Glomerular visceral epithelial cell (primary cell): ENCODE data around the gene RAD51.
A peak's percentile ranks its signal among the peaks of the same experiment; 100 is the strongest.

Source experiments
- DNase-seq: peaks from one replicate; pipeline ENCODE4 v3.0.0-alpha.2; 2016; ENCODE audit errors: extremely low spot score

RAD51 gene

DNA sequence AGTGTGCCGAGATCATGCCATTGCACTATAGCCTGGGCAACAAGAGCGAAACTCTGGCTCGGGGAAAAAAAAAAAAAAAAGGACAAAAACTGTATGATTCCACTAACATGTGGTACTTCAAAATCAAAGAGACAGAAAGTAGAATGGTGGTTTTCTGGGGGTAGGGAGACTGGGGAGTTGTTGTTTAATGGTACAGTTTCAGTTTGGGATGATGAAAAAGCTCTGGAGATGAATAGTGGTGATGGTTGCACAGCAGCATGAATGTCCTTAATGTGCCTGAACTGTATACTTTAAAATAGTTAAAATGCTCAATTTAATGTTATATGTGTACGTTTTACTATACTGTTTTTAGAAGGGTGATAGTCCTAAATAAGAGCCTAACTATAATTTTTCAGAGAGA, 27.4 kb downstream of the RAD51 start:
- DNase-seq = no peak

DNA sequence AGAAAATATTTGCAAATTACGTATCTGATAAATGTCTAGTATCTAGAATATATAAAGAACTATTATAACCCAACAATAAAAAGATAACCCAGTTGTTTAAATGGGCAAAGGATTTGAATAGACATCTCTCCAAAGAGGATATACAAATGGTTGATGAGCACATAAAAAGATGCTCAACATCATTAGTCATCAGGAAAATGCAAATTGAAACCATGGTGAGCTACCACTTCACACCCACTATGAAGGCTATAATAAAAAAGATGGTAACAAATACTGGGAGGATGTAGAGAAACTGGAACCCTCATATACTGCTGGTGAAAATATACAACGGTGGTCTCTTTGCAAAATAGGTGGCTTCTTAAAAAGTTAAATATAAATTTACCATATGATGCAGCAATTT, 28.0 kb downstream of the RAD51 start:
- DNase-seq = no peak

DNA sequence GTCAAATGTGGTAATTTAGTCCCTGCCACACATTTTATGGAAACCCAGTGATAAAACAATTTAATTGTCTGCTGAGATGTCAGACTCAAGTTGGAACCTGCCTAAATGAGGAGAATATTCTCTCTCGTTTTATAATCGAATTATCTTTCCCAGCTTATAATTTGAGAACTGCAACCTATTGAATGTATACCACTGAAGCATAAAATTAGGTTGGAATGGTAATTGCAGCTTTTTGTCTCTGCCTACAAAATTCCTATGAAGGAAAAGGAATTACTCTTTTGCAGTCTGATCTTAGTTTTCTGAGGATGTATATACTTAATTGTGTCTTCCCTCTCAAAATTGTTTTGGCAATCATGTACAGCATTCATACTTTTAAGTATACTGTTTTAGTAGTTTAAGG, 28.9 kb downstream of the RAD51 start:
- DNase-seq = no peak

DNA sequence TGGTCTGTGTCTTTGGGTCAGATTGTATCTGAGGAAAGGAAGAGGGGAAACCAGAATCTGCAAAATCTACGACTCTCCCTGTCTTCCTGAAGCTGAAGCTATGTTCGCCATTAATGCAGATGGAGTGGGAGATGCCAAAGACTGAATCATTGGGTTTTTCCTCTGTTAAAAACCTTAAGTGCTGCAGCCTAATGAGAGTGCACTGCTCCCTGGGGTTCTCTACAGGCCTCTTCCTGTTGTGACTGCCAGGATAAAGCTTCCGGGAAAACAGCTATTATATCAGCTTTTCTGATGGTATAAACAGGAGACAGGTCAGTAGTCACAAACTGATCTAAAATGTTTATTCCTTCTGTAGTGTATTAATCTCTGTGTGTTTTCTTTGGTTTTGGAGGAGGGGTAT, 36.1 kb downstream of the RAD51 start:
- DNase-seq = no peak

DNA sequence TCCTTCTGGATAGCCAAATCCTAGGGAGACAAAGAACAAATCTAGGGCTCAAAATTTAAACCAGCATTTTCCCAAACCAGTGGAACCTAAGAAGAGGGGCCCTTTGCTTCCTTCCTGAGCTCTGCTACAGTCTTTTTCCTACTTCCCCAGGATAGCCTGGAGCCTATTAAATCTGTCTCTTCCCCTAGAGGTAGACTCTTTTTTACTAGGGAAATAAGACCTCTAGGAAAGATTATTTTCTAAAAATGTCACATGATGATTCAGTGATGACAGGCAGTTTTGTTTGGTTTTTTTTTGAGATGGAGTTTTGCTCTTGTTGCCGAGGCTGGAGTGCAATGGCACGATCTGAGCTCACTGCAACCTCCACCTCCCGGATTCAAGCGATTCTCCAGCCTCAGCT, 41.6 kb downstream of the RAD51 start:
- DNase-seq = no peak

DNA sequence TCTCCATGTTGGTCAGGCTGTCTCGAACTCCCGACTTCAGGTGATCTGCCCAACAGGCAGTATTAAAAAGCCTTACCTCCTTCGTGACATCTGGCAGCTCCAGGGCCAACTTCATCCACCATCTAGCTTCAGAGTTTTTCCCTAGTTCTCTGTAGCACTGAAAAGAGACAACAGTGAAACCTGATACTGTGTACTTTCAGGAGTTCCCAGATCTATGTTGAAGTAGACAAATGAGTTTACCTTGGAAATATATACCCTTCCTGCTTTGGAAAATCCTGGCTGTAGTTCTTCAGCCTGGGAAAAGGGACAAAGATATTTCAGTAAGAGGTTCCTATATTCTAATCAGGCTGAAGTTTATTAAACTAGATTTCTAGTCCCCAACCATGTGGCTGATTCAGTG, 42.1 kb downstream of the RAD51 start:
- no peak for DNase-seq

DNA sequence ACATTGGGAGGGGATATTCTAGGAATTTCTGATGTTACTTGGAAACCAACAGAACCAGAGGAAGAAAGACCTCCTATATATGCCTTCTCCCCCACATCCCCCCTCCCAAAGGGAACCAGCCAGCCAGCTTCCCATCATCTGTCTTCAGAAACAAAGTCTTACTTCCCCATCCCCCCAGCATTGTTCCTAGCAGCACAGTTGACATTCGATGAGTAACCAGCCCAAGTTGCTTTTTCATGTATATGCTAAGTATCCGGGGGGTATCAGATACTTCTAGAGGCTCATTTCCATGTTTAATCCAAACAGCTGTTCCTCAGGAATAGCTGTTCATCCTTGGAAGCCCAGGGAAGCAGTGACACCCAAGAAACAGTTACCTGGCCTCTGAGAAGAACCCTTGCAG, 44.1 kb downstream of the RAD51 start:
- no peak for DNase-seq

DNA sequence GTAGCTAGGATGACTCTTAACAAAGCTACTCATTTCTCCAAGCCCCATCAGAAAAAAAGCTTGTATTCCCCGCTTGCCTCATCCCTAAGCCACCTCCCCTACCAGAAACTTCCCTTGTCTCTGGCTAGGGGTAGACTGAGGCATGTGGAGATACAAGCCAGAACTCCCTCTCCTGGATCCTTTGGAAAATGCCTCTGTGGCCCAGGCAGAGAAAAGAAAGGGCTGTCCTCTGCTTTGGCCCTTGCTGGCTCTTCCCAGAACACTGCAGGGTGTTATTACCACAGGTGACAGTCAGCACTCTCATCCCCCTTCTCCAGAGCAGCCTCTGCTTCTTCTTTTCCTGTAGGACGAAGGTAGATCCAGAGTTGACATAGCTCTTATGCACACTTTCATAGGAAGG, 44.9 kb downstream of the RAD51 start:
- no peak for DNase-seq

DNA sequence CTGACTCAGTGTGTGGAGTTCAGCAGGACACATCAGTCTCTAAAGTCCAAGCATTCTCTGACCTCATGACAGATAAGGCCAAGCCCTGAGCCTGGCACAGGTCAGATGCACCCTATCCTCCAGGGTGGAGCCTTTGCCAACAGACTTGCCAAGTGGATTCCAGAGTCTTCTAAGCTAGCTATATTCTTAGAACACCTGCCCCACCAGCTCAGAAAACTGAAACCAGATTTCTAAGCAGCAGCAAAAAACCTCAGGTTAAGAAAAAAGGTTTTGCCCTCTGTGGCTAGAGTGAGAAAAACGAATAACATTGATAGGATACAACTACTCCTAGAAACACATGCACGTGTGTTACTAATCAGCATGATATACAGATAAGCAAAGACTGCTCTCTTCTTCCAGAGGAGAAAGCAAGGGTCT, 48.5 kb downstream of the RAD51 start:
- DNase-seq = no peak

DNA sequence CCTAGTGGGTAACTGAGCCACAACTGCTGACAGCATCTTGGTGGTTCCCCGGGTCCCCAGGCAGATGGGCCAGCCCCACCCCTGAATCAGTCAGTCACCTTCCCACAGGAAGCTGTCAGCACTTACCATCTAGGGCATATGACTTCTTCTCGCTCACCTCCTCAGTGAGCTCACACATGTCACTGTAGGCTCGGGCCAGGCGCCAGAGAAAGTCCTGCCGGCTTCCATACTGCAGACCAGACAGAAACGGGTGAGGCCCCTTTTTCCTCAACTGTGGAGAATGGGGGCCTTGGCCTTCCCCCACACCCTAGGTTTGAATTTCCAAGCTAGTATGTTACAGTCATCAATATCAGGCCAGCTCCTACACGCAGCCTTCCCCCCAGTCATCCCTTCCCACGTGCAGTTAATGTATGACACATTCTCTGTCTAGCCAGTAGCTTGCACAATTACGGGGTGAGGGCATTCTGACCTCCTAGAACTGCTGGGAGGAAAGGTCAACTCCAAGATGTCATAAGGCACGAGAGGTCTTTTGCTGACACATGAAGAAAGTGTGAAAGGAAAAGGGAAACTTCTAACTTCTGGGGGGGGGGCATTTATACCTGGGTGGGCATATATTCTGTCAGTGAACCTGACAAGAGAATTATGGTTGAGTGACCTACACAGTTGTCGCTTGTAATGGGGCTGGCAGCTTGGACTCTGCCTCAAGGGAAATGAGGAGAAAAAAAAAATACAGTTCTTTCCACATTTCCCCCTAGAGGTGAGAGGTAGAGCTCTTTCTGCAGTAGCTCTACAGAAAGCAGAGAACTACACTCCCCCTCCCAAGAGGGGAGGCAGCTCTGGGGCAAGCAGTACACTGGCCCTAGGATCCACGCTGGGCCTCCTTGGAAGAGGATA, 49.2 kb downstream of the RAD51 start:
- DNase-seq = peak; percentile 68

DNA sequence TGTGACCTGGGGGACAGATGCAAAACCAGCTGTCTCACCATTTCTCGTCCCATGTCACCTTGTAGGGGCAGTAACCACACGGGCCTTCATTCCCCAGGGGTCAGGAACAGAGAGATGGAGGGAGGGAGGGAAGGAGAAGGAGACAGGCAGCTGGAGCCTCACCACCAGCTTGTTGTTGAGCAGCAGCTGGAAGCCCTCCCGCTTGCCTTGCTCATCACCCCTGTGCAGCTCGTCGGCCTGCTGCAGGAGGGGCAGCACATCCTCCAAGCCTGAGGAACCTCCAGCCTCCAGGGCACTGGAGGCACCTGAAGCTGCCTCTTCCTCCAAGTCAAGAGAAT, 49.8 kb downstream of the RAD51 start:
- DNase-seq = no peak

DNA sequence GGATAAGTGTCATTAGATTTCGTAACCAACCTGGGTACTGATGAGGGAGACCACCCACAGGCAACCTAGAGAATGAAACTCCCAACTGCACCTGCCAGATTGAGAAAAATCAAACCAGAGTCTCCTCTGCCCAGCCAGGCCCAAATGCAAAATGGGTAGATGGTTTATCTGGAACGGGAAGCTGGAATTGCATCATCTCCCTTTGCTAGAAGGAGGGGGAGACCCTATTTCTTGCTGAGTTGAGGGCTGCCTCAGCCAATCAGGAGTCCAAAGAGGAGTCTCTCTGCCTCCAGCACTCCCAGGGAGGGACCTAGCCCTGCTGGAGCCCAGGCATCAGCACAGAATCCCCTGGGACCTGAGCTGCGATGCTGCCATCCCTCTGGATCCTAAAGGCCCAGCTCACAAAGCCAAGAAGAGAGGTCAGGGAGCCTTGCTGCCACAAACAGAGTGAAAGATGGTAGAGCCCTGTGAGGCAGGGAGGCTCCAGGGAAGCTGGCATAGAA, 52.0 kb downstream of the RAD51 start:
- no peak for DNase-seq

DNA sequence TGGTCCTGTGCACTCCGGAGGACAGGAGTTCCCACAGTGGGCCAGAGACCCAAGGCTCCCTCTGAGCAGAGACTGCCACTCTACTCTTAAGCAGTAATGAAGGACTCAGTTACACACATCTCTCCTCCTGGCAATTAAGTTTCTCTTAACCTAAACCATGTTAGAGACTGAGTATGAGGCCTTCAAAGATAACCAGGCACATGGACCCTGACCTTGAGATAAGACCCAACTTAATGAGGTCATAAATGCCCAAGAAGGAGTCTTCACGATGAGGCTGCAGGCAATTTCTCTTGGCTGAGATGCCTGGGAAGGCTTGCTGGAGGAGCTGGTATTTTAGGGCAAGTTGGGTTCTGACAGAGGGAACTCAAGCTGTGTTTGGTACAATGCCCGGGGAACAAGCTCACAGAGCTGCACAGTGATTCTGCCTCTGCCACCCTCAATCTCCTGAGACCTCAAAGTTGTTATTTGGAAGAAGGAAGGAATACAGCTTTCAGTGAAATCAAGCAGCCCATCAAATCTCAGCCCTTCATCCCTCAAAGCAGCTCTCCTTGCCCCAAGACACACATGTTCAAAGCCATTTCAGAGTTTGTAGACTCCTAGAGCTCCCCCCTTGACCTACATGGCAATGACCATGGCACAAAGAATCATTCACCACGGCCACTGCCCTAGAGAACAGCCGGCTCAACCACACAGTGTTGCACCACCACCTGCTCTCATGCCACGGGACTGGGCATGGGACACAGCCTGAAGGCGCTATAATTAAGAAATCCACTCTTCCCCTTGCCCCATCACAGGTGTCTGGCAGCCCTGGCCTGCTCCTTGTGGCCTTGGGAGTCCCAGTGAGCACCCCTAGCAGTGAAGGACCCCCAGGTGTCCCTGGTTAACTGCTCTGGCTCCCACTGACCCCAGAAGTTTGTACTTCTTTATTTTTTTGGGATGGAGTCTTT, 53.0 kb downstream of the RAD51 start:
- no peak for DNase-seq

DNA sequence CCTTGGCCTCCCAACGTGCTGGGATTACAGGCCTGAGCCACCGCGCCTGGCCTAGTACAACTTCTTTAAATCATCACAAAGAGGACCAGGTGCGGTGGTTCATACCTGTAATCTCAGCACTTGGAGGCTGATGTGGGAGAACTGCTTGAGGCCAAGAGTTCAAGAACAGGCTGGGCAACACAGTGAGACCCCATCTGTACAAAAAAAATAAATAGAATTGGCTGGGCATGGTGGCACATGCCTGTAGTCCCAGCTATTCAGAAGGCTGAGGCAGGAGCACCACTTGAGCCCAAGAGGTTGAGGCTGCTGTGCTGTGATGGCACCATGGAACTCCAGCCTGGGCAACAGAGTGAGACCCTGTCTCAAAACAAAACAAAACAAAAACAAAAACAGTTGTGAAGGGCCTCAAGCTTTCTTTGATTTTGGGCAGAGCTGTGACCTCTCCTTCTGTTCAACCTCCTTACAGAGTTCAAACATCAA, 54.2 kb downstream of the RAD51 start:
- DNase-seq = no peak

DNA sequence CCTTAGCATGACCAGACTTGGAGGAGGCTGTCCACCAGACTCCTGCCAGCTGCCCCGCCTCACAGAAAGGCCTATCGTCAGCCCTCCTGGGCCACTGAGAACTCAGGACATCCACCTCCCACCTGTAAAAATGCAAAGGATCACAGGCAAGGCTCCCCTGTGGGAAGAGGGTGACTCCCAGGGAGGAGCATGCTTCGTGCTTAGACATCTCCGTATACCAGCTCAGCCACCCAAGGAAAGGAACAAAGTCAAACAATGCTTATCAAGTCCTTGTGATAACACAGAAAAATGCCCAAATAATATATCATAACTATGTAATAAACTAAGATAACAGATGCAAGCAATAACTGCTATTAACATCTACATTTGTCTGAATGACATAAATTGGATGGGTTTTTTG, 55.9 kb downstream of the RAD51 start:
- DNase-seq = no peak

DNA sequence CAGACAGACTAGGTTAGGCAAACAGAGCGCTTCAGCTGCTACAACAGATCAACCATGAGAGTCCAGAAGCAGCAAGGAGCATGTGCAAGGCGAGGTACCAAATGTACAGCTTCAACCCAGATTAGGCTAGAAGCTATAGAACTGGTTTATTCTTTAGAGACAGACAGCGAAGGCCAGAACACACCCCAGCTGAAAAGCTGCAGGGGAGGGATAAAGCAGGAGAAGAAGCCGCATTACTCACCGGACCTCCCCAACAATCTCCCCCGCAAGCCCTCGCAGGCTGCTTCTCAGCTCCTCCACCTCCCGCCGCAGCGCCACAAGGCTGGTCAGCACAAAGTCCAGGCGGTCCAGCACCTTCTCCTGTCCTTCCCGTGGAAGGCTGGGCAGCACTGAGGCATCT, 56.8 kb downstream of the RAD51 start:
- no peak for DNase-seq

DNA sequence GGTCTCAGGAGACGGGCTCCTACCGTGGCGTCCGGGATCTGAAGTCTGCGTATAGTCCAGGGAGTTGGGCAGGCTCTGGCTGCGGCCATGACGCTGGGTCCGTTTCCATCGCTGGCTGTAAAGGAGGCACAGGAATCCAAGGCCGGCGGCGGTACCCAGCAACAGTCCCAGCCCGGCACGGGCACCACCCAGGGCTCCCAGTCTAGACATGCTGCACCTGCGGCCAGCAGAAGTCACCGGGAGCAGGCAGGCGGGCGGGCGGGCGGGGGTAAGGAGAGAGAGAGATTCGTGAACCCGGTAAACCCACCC, 59.6 kb downstream of the RAD51 start:
- no peak for DNase-seq

DNA sequence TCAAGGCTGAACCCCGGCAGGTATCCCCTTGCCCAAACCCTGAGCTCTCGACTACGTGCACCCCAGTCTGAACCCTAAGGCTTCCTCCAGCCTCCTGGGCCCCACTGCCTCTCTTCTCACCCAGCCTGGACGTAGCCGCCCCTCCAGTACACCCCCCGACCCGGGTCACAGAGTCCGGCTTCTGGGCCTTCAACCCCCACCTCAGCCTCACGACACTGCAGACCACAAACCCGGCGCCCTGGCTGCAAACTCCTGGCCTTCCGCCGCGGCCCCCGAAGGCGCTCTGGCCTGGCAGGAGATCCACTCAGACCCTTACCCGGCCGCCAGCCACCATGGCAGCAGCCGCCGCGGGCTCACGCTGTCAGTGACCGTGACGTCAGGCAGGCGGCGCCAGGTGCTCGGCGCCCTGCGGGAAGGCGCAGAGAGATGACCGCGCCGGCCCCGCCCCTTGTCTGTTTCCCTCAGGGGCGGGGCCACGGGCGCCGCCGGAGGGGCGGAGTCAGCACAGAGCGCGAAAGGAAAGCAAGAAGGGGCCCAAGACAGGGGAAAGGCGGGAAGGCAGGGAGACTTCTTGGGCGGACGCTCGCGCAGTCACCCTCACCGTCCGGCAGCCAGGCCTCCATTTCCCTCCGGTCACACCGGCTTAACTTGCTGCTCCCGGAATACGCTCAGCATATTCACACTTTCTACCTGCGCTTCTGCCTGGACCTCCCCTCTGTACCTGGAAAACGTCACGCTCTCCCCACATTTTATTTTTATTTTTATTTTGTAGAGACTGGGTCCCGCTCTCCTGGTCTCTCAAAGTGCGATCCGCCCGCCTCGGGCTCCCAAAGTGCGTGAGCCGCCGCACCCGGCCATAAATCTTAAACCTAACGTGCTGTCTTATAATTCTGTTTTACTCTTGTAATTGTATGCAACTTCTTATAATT, 60.2 kb downstream of the RAD51 start, which contains the start of gene RMDN3:
Gene RMDN3, minus strand, starts transcription at position 372 of the 929 bp plus-strand sequence. CDS start 471 bp downstream, outside the sequence.
- peak; percentile 95 for DNase-seq

DNA sequence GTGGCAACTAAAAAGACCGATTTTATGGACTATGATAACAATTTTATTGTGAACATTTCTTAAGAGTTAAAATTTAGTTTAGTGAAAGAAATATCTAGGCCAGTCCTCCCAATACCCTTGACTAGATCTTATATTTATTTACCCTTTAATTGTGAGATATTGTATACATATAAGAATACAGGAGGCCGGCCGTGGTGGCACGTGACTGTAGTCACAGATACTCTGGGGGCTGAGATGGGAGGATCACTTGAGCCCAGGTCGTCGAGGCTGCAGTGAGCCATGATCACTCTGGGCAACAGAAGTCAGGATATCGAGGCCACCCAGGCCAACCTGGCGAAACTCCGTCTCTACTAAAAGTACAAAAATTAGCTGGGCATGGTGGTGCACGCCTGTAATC, 60.8 kb downstream of the RAD51 start:
- no peak for DNase-seq

DNA sequence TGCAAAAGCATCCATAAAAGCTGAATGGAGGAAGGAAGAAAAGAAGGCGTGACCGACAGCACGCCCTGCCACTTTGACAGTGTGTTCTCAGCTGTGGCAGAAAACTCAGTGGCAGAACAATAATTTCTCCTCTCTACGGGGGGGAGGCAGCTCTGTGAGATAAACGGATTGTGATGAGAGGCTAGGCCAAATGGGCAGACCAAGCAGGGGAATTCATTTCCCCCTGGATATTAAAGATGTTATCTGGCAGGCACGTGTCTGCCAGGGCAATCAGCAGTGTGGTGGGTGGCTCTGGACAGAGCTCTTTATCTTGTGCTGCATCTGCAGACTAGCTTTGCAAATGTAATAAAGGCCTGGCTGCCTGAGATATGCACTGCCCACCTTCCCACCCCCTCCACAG, 62.0 kb downstream of the RAD51 start:
- no peak for DNase-seq

DNA sequence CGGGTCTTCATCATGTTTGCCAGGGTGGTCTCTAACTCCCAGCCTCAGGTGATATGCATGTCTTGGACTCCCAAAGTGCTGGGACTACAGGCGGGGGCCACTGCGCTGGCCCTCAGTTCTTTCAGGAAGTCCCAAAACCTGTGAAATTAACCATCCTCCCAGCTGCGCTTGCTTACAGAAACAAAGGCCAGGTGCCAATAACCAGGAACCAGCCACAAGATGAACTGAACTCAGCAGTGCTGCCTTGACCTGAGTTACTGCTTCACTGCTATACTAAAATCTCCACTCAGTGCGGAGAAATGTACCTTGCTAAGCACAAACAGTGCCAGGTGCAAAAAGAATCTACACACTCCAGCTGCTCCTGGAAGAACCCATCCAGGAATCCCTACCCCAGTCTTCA, 65.0 kb downstream of the RAD51 start:
- DNase-seq = no peak
